Heart left ventricle (tissue), 16 donors: Measurements from ENCODE around the gene MEPE. TPM values are rescaled to one million over a fixed set of nuclear protein-coding genes. Genes with fewer than 3 reads are reported as not detected.

Experiments used
- ATAC-seq, 4 donors: fragments of 200-7000 bp; cut with Tn5 transposase; one replicate each; pipeline ENCODE4 v1.9.1; 2020 to 2022; ENCODE audit warnings: moderate library complexity in 4 of 4, mild to moderate bottlenecking in 3 of 4, moderate number of reproducible peaks in 1 of 4
- DNase-seq, 5 donors: peaks; one replicate each; pipeline ENCODE4 v3.0.0-alpha.2; 2020
- H3K27ac ChIP-seq, 12 donors: fragments of 200-600 bp; sonication (generic) in 4 of 12; one replicate each; pipeline versions ENCODE4 v1.5.0 to v1.8.0; 2016 to 2022; ENCODE audit warnings: mild to moderate bottlenecking in 2 of 12
- H3K27me3 ChIP-seq, 9 donors: fragments of 200-600 bp; sonication (generic) in 2 of 9; one replicate each; pipeline versions ENCODE4 v1.5.1 to v1.8.0; 2016 to 2022; ENCODE audit warnings: mild to moderate bottlenecking in 3 of 9
- H3K36me3 ChIP-seq, 9 donors: fragments of 200-600 bp; sonication (generic) in 2 of 9; one replicate each; pipeline versions ENCODE4 v1.5.0 to v1.8.0; 2018 to 2022; ENCODE audit warnings: mild to moderate bottlenecking in 2 of 9
- H3K4me1 ChIP-seq, 12 donors: fragments of 200-600 bp; sonication (generic) in 4 of 12; one replicate each; pipeline versions ENCODE4 v1.5.0 to v1.8.0; 2016 to 2022; ENCODE audit warnings: mild to moderate bottlenecking in 3 of 12
- H3K4me3 ChIP-seq, 12 donors: fragments of 200-600 bp; sonication (generic) in 4 of 12; one replicate each; pipeline versions ENCODE4 v1.5.0 to v1.8.0; 2017 to 2022; ENCODE audit warnings: mild to moderate bottlenecking in 9 of 12, moderate library complexity in 4 of 12
- H3K9me3 ChIP-seq, 12 donors: fragments of 200-600 bp; sonication (generic) in 4 of 12; one replicate each; pipeline versions ENCODE4 v1.5.0 to v1.8.0; 2016 to 2022; ENCODE audit warnings: mild to moderate bottlenecking in 1 of 12
- CTCF ChIP-seq, 12 donors: fragments of 200-600 bp; sonication (generic) in 4 of 12; IDR thresholded peaks; one replicate each; pipeline versions ENCODE4 v1.5.0 to v1.8.0; 2018 to 2022; ENCODE audit warnings: antibody characterized with exemption in 12 of 12, mild to moderate bottlenecking in 5 of 12
- POLR2A ChIP-seq, 2 donors: fragments of 450-650 bp; IDR thresholded peaks; one replicate each; pipeline ENCODE4 v1.6.1; 2017; ENCODE audit warnings: antibody characterized with exemption in 2 of 2, mild to moderate bottlenecking in 2 of 2, moderate library complexity in 2 of 2
- WGBS, 4 donors: extraction: QIAGEN DNeasy Blood & Tissue Kit in 2 of 4; methylation state at CpG; one replicate each; pipeline versions ENCODE4 v1.1.5 to v1.1.7; 2013 to 2018; 5-methylcytosine and 5-hydroxymethylcytosine counted together
- intact Hi-C, 10 donors: fragments of 100-400 bp; cut with DNase I; formaldehyde crosslinking; loops; one replicate each; pipeline versions ENCODE4 v1.11.1 to v1.14.2; 2022
- polyA plus RNA-seq, 2 donors: library from polyadenylated mRNA; stranded (reverse); fragments of 200-250 nt; gene quantifications; one replicate each; pipeline ENCODE4 v1.2.3, GENCODE V29; 2013
- total RNA-seq, 9 donors: library from RNA; depleted of rRNA in 2 of 9; stranded (reverse); fragments of >200 nt in 2 of 9; fragmentation: NEBNext Ultra II Directional in 3 of 9; extraction: Animal tissue kit (Norgen Biotek cat#: 25700) in 3 of 9; gene quantifications; one replicate each; pipeline versions ENCODE4 v1.1.0 to v1.2.4, GENCODE V29; 2016 to 2023
- donor health status: ischemic (EF 13 %, LVEDD 7.1; RV severe dilation, severe dysfunction).
- donor health status: healthy with polysubstance abuse.
- donor health status: DM: no; HTN: yes; CAD: no.
- donor health status: DM: no; HTN: no; CAD: no.
- donor health status: ischemic (EF 25% LVEDD 6.9; RV normal size, moderate dysfunction).
- donor health status: ischemic (EF 25% LVEDD 5.7; RV mildly dilated, moderate dysfunction).
- donor health status: healthy.
- donor health status: DM: yes; HTN: yes; CAD: no.
- donor health status: ischemic (EF 35%, LVEDD 5.7; RV mildly dilated, moderate dysfunction).
- donor health status: nonischemic (EF 11% LVEDD 7.7; RV severe dilation, severe dysfunction).
- donor health status: DM: yes; HTN: yes; CAD: no.
- donor health status: PGD.
- donor health status: ischemic (EF 29% LVEDD 5.4; RV normal size, mild dysfunction).
- donor health status: nonischemic (EF 23%, LVEDD 6.1; RV moderate dilation, normal function).

Gene MEPE
- total and polyA plus RNA-seq, 11 donors = not detected

GRCh38 chr4:87865288-87865687 is 32.5 kb downstream of the MEPE start:
- TF ChIP-seq CTCF (IDR thresholded peaks at IDR 0.05) (no peak), POLR2A (IDR thresholded peaks at IDR 0.05) (no peak)
- peak overlapping the region in 4 of 12 donors; percentile 8 to 38 (median 24) for H3K27ac ChIP-seq
- intact Hi-C loops = no loop called here
- H3K36me3 ChIP-seq = no peaks in the 10 kb centered on the region
- WGBS, 4 donors = 30 to 36% (median 33%) methylated on average over 3 of the region's 3 CpGs
- H3K9me3 ChIP-seq = no peaks in the 10 kb centered on the region
- ATAC-seq = no peak
- no peak overlapping the region for H3K4me3 ChIP-seq
- no peaks in the 10 kb centered on the region for H3K27me3 ChIP-seq
- peaks cover 0 to 21% (median 9%) of the 10 kb centered on the region in 12 donors for H3K4me1 ChIP-seq
- DNase-seq = no peak

GRCh38 chr4:87865960-87866598 is 33.3 kb downstream of the MEPE start:
- TF ChIP-seq CTCF (IDR thresholded peaks at IDR 0.05) (no peak), POLR2A (IDR thresholded peaks at IDR 0.05) (no peak)
- 72 to 88% (median 79%) methylated on average over 1 of the region's 1 CpG for WGBS, 4 donors

GRCh38 chr4:87868522-87868921 is 35.8 kb downstream of the MEPE start:
- no peaks in the 10 kb centered on the region for H3K9me3 ChIP-seq
- peaks cover 0 to 35% (median 9%) of the 10 kb centered on the region in 12 donors for H3K4me1 ChIP-seq
- intact Hi-C loops = no loop called here
- TF ChIP-seq CTCF (IDR thresholded peaks at IDR 0.05) = no peak
- no peak for TF ChIP-seq POLR2A (IDR thresholded peaks at IDR 0.05)
- no peaks in the 10 kb centered on the region for H3K36me3 ChIP-seq
- H3K4me3 ChIP-seq = no peak overlapping the region
- 9 to 19% (median 14%) methylated on average over 1 of the region's 1 CpG for WGBS, 4 donors
- H3K27ac ChIP-seq = no peak overlapping the region
- DNase-seq (no peak), ATAC-seq (no peak)
- no peaks in the 10 kb centered on the region for H3K27me3 ChIP-seq

More at GRCh38 chr4:87865960-87866598, 33.3 kb downstream of the MEPE start:
- H3K4me1 ChIP-seq = peaks cover 0 to 21% (median 9%) of the 10 kb centered on the region in 12 donors
- peak overlapping the region in 4 of 12 donors; percentile 7 to 33 (median 14) for H3K27ac ChIP-seq
- no peaks in the 10 kb centered on the region for H3K9me3 ChIP-seq
- no peaks in the 10 kb centered on the region for H3K36me3 ChIP-seq
- DNase-seq (no peak), ATAC-seq (no peak)
- H3K27me3 ChIP-seq = no peaks in the 10 kb centered on the region
- H3K4me3 ChIP-seq = no peak overlapping the region
- intact Hi-C loops = no loop called here

- DNase-seq (no peak), ATAC-seq (no peak)
- intact Hi-C loops = no loop called here
- 32 to 49% (median 40%) methylated on average over 1 of the region's 1 CpG for WGBS, 4 donors
- Histone ChIP-seq H3K27me3 (no peaks in the 10 kb centered on the region), H3K27ac (peak overlapping the region in 3 of 12 donors; percentile 37 to 49 (median 47)), H3K9me3 (no peaks in the 10 kb centered on the region), H3K4me3 (no peak overlapping the region), H3K4me1 (peaks cover 0 to 20% (median 0%) of the 10 kb centered on the region in 12 donors), H3K36me3 (no peaks in the 10 kb centered on the region)
- no peak for TF ChIP-seq CTCF (IDR thresholded peaks at IDR 0.05)
Observed at GRCh38 chr4:87872028-87872427, 39.3 kb downstream of the MEPE start.
